ENCODE measurements around the gene ACO2.
"Not testable (repeated sequence)": the region's sequence is repeated elsewhere in the genome, so short reads cannot be mapped to it uniquely, and the experiment has no call there.

The ACO2 gene

GRCh38 chr22:41448189-41448808, 20.6 kb upstream of the ACO2 start:
- DNase-seq (ENCODE audit: low spot score) = peak; percentile 100

DNA sequence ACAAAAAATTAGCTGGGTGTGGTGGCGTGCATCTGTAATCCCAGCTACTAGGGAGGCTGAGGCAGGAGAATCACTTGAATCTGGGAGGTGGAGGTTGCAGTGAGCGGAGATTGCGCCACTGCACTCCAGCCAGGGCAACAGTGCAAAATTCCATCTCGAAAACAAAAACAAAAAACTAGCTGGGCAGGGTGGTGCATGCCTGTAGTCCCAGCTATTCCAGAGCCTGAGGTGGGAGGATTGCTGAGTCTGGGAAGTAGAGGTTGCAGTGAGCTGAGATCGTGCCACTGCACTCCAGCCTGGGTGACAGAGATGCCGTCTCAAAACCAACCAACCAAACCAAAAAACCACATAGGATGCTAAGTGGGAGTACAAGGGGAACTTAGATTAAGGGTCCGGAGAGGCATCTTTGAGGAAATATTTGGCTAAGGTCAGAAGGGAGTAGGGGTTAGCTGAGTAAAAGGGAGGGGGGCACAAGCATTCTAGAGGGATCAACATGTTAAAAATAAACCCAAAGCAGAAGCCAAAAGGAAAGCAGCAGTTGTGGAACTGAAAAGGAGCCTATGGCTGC, 10.7 kb upstream of the ACO2 start:
- no peak for DNase-seq (ENCODE audit: low spot score)

DNA sequence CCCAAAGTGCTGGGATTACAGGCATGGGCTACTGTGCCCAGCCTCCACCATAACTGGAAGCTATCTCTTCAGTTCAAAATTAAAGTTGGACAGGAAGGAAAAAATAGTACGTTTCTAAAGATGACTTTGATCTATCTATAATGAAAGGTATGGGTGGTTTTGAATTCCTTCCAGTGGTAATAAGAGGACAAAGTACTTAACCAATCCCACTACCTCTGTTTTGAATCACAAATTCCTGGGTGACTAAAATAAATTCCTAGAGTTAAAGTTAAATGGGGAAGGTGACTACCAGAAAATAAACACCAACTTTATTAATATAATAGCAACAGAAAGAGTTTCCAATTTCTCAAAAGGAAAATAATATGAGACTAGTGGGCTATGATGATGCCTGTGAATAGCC, 9.5 kb upstream of the ACO2 start:
- peak; percentile 43 for DNase-seq (ENCODE audit: low spot score)

- not testable (repeated sequence) for DNase-seq (ENCODE audit: low spot score)
Observed at GRCh38 chr22:41460071-41460470, 8.8 kb upstream of the ACO2 start.

- DNase-seq (ENCODE audit: low spot score) = no peak
Observed at GRCh38 chr22:41461901-41462300, 7.0 kb upstream of the ACO2 start.

GRCh38 chr22:41469218-41469851, 418 bp downstream of the ACO2 start:
- no peak for DNase-seq (ENCODE audit: low spot score)

- no peak for DNase-seq (ENCODE audit: low spot score)
Observed at GRCh38 chr22:41470886-41471285, 2.0 kb downstream of the ACO2 start.

DNA sequence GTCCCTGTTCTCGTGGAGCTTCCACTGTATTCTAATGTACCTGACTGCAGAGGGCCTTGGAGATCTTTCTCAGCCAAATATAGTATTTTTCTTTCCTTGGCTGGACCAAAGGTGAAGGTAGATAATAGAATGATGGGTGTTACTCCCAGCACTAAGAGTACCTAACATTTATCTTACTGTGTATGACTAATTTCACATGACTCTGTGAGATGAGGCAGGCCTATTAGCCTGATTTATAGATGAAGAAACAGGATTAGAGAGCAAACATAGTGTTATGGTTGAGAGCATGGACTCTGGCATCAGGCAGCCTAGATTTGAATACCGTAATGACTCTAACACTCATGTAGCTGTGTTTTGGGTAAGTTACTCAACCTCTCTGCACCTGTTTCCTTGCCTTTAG, 2.7 kb downstream of the ACO2 start:
- DNase-seq (ENCODE audit: low spot score) = no peak

GRCh38 chr22:41474872-41475451, 6.0 kb downstream of the ACO2 start:
- no peak for DNase-seq (ENCODE audit: low spot score)

DNA sequence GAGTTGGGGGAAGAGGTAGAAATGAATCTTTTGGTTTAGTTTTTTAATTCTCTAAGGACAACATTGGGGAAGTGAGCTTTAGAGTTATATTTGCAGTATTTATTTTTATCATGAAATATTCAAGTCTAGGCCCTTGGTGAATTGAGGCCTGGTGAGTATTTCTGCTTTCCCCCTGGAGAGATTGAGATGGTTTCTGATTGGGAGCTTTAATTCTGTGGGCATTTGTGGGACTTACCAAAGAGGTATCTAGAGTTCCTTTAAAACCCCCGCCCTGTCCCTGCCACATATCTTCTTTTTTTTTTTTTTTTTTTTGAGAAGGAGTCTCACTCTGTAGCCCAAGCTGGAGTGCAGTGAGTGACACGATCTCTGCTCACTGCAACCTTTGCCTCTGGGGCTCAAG, 9.6 kb downstream of the ACO2 start:
- no peak for DNase-seq (ENCODE audit: low spot score)

- DNase-seq (ENCODE audit: low spot score) = peak; percentile 38
Observed at GRCh38 chr22:41478891-41479521, 10.1 kb downstream of the ACO2 start.

- peak; percentile 33 for DNase-seq (ENCODE audit: low spot score)
Observed at GRCh38 chr22:41479671-41480396, 10.9 kb downstream of the ACO2 start.

DNA sequence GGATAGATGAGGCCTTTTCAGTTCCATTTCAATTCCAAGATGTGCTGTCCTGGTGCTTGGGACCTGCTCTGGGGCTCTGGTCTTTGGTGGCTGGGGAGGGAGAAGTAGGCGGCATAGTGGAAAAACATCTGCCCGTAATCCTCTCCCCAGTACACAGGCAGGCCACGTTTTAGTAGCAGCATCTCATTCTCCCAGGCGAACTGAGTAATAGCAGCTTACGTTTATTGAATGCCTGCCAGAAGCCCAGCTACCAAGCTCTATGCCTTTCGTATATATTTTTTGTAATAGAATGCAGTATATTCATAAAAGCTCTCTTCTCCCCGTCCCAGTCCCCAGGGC, 11.4 kb downstream of the ACO2 start:
- DNase-seq (ENCODE audit: low spot score) = no peak

DNA sequence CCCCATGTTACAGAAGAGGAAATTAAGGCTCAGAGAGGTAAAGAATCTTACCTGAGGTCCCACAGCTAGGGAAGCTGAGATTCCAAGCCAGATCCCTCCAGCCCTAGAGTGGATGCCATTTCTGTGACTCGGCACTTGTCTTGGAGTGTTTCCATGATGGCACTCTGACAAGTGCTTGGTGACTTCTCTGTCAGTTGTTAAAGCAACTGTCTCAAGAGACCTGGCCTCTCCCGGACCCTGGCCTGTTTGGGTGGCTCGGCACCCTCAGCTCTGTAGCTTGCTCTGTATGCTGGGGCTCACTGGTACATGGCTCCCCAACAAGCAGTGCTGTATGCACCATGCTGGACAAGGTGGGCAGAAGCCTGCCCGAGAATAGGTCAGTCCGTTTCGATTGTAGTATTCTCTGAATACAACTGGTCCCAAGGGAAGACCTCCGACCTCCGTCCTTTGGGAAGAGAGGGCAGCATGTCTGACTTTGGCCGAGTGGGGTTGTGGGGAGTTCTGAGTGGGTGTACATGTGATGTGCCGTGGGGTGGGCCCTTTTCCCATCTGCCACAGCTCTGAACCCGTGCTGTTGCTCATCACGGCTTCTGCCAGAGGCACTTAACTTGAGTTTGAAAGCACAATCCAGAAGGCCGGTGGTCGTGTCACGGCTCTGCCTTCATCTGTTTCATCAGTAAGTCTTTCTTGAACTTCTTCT, 12.4 kb downstream of the ACO2 start:
- peak; percentile 42 for DNase-seq (ENCODE audit: low spot score)

- no peak for DNase-seq (ENCODE audit: low spot score)
Observed at GRCh38 chr22:41481925-41482318, 13.0 kb downstream of the ACO2 start.

- DNase-seq (ENCODE audit: low spot score) = peak; percentile 20
Observed at GRCh38 chr22:41482319-41482935, 13.5 kb downstream of the ACO2 start.

GRCh38 chr22:41485033-41485432, 16.1 kb downstream of the ACO2 start:
- no peak for DNase-seq (ENCODE audit: low spot score)

GRCh38 chr22:41487037-41487935, 18.4 kb downstream of the ACO2 start:
- no peak for DNase-seq (ENCODE audit: low spot score)

- DNase-seq (ENCODE audit: low spot score) = no peak
Observed at GRCh38 chr22:41488076-41488475, 19.2 kb downstream of the ACO2 start.
